ENCODE measurements around the gene LHFPL4.

- TF ChIP-seq BHLHE40 (IDR thresholded peaks at IDR 0.05; ENCODE audit: borderline replicate concordance) (no peak), SP1 (IDR thresholded peaks at IDR 0.05) (no peak), TARDBP (IDR thresholded peaks at IDR 0.05) (no peak), ZNF384 (IDR thresholded peaks at IDR 0.05) (no peak), FOXM1 (IDR thresholded peaks at IDR 0.05; ENCODE audit: borderline replicate concordance) (no peak), LEF1 (IDR thresholded peaks at IDR 0.05; ENCODE audit: borderline replicate concordance) (no peak), CTBP1 (IDR thresholded peaks at IDR 0.05; ENCODE audit: borderline replicate concordance) (no peak), ARNT (IDR thresholded peaks at IDR 0.05) (no peak), FOXK2 (IDR thresholded peaks at IDR 0.05) (no peak), FOXA1 (IDR thresholded peaks at IDR 0.05) (no peak), HDGF (IDR thresholded peaks at IDR 0.05; ENCODE audit: borderline replicate concordance) (no peak)
Measured at GRCh38 chr3:9452417-9452816, 101.2 kb downstream of the LHFPL4 start.
